Hippocampal formation (tissue), 2 donors: Measurements from ENCODE around the gene IKZF3.
A peak's percentile ranks its signal among the peaks of the same experiment; 100 is the strongest.
"Not testable (repeated sequence)": the region's sequence is repeated elsewhere in the genome, so short reads cannot be mapped to it uniquely, and the experiment has no call there.

Experiments
- DNase-seq, 2 donors: peaks; one replicate each; lab custom pipeline; 2025; lab: John Stamatoyannopoulos, UW

IKZF3 gene

DNA sequence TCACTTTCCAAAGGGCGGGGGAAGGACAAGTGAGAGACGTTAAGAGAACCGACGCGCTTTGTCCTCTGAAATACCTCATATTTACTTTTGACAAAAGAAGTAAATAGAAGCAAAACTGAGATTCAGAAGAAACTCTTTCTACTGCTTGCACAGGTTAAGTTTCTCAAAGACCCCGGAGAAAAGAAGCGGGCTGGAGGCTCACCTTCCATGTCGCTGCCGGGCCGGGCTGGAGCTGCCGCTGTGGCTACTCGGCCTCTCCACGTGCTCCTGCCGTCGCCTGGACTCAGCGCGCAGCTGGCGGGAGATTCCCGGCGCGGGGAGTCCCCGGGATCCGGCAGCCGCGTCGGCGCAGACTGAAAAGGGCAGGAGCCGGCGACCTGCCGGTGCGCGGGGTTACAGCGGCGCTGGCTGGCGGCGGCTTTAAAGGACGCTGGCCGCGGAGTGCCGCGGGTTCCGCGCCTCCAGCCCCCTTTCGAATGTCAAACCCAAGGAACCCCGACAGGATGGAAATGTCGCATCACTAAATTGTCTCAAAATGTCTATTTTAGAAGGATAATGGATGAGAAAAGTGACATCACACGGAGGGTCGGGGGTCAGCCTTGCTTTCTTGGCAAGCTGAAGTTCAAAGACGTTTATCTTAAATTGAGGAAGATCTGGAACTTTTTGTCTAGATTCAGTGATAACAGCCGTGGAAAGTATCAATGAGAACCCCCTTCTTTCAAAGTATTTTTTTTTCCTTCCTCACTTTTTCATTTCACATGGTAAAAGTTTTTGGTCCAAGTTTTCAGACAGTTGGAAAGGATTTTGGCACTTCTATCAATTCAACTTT, at the start of gene IKZF3:
Gene IKZF3 (minus strand): TSS at position 395 of the 829 bp plus-strand sequence. CDS start 186 bp downstream, at position 209.
- DNase-seq, result no peak

GRCh38 chr17:39908789-39909352, 44.8 kb upstream of the IKZF3 start:
- DNase-seq, result no peak

DNA sequence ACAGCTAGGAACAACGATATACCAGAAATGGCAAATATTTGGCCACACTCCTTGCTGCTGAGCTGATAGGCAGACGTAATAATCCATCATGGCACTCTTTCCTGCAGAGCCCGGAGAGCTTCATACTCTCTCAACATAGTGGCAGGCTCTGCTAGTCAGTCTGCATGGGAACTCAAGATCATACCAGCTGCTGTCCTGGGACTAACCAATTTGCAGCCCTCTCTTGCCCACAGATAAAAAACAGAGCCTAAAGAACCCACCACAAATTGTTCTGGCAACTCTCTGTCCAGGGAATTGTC, 40.8 kb upstream of the IKZF3 start:
- no peak for DNase-seq

- no peak for DNase-seq
These were observed 39.2 kb upstream of the IKZF3 start for GRCh38 chr17:39903158-39903884.

DNA sequence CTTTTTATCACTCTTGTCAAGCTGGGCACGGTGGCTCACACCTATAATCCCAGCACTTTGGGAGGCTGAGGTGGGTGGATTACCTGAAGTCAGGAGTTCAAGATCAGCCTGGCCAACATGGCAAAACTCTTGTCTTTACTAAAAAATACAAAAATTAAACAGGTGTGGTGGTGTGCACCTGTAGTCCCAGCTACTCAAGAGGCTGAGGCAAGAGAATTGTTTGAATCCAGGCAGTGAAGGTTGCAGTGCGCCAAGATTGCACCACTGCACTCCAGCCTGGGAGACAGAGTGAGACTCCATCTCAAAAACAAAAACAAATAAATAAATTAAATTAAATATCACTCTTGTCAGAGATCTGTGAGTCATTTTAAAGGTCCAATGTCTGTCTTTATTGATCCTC, 37.9 kb upstream of the IKZF3 start:
- DNase-seq, result not testable (repeated sequence)

- no peak for DNase-seq
These were observed 35.1 kb upstream of the IKZF3 start for GRCh38 chr17:39899215-39899614.

DNA sequence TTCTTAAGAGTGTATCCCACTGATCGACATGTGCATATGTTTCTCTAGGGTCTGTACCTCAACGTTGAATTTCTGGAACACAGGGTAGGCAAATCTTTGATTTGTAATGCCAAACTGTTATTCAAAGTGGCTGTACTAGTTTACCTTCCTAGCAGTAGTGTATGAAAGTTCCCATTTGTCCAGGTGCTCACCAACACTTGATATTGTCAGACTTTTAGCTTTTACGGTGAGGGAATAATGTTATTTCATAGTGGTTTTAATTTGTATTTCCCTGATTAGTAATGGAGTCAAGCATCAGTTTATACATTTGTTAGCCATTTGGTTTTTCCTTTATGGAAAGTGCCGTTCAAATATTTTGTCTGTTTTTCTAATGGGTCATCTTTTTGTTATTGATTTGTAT, 34.0 kb upstream of the IKZF3 start:
- DNase-seq, result no peak

DNA sequence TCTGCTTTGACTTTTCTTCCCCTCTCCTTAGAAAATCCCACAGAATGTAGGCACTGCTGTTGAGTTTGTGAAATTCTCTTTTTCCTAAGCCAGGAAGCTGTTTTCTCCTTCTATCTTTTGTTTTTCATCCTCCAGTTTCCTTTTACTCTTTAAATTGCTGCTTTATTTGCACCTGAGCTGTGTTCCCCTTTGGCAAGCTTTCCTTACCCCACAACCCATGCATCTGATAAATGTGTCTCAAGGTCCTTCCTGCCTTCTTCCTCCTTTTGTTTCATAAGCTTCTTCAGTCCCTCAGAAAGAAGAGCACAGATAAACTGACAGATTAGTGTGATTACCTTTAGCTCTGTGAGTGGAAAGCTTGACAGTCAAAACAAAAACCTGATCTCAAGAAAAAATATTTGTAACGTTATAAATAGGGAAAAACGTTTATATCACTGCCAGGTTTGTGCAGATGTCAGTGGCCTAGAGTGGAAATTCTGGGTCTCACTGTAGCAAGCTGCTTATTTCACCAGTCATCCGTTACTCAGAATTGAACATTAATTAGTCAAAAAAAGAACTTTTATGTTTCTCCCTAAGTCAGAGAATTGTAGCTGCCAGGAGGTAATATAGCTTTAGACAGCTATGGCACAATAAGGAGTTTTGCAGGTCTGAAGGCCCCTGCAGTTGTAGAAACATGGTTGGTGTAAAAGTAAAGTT, 30.7 kb upstream of the IKZF3 start:
- no peak for DNase-seq

DNA sequence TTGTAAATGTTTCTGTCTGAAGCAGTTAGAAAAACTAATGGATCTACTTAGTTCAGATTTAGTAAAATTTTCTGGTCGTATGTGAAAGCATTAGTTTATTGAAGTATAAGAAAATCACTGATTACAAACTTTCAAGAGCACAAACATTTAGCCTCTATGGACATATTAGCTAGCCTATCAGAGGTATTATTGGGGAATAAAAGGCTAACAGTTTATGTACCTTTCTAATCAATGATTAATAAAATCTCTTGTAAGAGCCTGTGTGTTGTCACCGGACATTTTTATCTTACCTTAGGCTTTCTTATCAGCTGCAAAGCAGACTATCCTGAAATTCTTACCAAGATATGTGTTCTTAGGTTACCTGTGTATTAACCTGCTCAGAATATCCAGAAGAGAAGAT, 25.1 kb upstream of the IKZF3 start:
- DNase-seq, result no peak

DNA sequence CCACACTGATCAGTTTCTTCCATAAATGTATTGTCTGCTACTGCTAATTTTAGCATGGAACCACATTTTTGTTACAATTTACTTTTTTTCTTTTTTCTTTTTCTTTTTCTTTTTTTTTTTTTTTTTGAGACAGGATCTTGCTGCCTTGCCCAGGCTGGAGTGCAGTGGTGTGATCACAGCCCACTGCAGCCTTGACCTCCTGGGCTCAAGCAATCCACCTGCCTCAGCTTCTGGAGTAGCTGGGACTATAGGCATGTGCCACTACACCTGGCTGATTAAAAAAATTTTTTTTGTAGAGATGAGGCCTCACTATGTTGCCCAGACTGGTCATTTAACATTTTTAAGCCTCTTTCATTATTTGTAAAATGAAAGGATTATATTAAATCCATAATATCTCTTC, 23.0 kb upstream of the IKZF3 start:
- no peak for DNase-seq

DNA sequence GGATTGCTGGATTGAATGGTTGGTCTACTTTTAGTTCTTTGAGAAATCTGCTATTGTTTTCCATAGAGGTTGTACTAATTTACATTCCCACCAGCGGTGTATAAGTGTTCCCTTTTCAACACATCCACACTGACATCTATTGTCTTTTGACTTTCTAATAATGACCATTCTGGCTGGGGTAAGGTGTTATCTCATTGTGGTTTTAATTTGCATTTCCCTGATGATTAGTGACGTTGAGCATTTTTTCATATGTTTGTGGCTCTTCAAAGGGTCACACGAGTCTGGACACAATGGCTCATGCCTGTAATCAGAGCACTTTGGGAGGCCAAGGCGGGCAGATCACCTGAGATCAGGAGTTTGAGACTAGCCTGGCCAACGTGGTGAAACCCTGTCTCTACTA, 22.0 kb upstream of the IKZF3 start:
- not testable (repeated sequence) for DNase-seq

GRCh38 chr17:39872751-39873150, 8.6 kb upstream of the IKZF3 start:
- peak in 1 of 2 donors; percentile 15 for DNase-seq

GRCh38 chr17:39871801-39872200, 7.7 kb upstream of the IKZF3 start:
- DNase-seq, result no peak

DNA sequence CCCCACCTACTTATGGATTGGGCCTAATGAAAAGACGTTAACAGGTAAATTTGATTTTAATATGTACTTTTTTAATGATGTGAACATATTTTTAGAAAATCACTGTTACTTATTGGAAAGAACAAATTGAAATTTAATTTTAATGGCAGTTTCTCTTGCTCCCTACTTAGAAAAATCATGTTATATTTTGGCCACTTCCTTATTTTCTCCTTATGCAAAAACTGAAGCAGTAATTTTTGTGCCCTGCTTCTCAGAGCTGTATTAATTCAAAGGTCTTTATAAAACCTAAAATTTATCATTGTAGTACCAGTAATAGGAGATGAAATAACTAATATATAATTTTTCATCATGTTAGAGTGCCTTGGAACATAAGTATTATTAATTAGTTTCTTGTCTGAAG, 6.7 kb upstream of the IKZF3 start:
- no peak for DNase-seq

GRCh38 chr17:39868554-39868942, 4.4 kb upstream of the IKZF3 start:
- no peak for DNase-seq

DNA sequence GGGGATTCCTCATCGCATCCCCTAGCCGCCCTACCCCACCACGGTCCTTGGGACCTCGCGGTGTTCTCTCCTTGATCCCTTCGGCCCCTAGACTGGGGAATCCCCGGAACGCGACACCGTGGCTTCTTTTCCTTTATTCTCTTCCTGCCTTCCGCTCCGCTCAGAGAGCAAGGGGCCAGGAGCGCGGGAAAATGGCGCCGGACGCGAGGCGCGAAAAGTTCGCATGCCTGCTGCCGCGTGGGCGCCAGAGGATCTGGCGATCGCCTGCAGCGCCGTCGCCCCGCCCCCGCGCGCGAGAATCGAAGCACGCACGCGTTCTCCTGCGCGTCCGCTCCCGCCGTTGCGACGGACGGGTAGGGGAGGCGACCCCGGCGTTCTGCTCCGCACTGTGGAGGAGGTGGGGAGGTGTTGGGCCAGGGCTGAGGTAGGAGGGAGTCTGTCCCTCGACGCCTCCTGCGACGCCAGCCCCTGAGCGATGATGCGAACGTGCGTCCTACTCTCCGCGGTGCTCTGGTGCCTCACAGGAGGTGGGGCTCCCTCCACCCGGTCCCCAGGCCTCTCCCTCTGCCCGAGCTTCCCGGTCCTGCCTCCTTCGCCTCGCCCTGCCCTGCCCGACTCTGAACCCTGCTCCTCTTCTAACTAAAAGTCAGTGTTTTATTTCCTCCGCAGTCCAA, 3.9 kb upstream of the IKZF3 start, which contains the start of gene ZPBP2:
Gene ZPBP2 (plus strand): TSS at position 323 of the 674 bp plus-strand sequence. CDS start 153 bp downstream, at position 476.
- DNase-seq, result no peak

DNA sequence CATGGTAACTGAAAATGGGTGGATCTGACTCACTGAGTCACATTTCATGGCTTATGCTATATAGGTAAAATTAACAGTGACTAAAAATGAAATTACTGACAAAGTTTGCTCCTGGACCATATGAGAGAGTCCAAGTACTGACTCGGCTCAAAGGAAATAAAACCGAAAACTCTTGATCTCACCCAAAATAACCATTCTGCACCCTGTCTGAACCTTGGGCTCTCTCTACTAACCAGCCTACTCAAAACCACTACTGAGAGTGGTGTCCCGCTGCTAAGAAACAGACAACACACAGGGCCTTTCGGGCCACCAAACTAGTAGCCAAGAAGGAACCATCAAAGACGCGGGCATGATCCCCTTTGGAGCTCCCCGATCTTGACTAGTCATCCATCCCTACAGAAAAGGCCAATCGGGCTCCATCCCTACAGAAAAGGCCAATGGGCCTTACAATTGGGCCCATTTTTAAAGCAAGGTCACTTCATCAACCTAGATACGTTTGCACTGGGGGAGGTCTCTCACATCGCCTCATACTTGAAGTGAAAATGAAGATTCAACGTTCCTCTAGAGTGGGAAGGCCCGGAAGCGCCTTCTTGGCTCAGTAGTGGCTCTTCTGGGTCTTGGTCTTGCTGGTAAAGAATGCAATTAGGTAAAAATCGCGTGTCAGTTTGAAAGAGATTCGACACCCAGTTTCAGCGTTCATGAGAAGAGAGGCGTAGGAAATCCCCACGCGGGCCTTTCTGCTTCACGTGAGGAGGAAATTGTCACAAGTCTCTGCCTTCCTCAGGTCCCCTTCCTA, 3.2 kb upstream of the IKZF3 start:
- no peak for DNase-seq

GRCh38 chr17:39866013-39866730, 2.1 kb upstream of the IKZF3 start:
- DNase-seq, result no peak

- no peak for DNase-seq
These were observed 731 bp downstream of the IKZF3 start for GRCh38 chr17:39863244-39863917.

DNA sequence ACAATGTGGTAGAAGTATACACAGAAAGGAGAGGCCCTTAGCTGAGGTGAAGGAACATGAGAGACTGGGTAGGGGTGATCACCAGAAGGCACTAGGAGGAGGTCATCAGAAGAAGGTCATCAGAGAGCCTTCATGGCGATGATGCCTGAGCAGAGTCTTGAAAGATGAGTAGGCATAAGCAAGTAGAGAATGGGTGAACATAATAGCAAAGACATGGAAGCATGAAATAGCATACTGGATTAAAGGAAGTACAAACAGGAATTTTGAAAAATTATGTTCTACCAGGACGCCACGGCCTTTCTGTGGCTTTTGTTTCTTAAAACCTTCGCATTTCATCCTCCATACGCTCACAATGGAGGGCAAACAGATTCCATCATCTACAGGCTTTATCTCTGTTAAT, 2.9 kb downstream of the IKZF3 start:
- no peak for DNase-seq
